ENCODE data around the gene NKD2.
A peak's percentile ranks its signal among the peaks of the same experiment; 100 is the strongest.

NKD2 gene

DNA sequence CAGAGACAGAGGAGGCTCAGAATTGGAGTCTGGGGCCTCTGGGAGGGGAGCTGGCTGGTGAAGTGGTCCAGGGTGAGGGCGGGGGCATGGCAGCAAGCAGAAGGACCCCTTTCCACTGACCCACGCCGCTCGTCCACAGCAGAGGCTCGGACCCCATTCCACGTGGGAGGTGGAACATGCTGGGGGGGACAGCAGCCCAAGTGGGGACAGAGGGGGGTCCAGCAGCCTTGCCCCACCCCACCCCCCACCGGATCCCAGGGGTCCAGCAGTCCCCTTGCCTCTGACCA lies 25.4 kb upstream of the NKD2 start:
- Histone ChIP-seq H3K36me3 (ENCODE audit: control insufficient read depth in 1 of 2, insufficient read depth in 2 of 2, low read length in 2 of 2) (no peaks in the 10 kb centered on the region), H3K27me3 (ENCODE audit: insufficient read depth, low read length) (no peaks in the 10 kb centered on the region)

DNA sequence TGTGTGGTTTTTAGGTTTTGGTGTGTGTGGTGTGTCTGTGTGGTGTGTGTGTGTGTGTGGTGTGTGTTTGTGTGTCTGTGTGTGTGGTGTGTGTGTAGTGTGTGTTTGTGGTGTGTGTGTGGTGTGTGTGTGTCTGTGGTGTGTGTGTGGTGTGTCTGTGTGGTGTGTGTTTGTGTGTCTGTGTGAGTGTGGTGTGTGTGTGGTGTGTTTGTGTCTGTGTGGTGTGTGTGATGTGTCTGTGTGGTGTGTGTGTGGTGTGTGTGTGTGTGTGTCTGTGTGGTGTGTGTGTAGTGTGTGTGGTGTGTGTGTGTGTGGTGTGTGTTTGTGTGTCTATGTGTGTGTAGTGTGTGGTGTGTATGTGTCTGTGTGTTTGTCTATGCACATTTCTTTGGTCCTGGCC lies 25.0 kb upstream of the NKD2 start:
- H3K27me3 ChIP-seq (ENCODE audit: insufficient read depth, low read length) = no peaks in the 10 kb centered on the region
- H3K9ac ChIP-seq (ENCODE audit: low read length) = no peak overlapping the region
- H2BK120ac ChIP-seq (ENCODE audit: insufficient read depth, low read length, poor library complexity) = no peak overlapping the region
- H3K18ac ChIP-seq (ENCODE audit: low read length) = no peak overlapping the region
- H3K4me3 ChIP-seq (ENCODE audit: low read depth, low read length) = peak overlapping the region; percentile 57
- no peaks in the 10 kb centered on the region for H3K79me2 ChIP-seq (ENCODE audit: control insufficient read depth, insufficient read depth, low read length, poor library complexity)
- no peak overlapping the region for H2AK5ac ChIP-seq (ENCODE audit: low read length)
- no peak overlapping the region for H2BK12ac ChIP-seq (ENCODE audit: low read length)
- H3K23ac ChIP-seq (ENCODE audit: low read length) = peak overlapping the region; percentile 64
- H3K4ac ChIP-seq (ENCODE audit: low read depth, low read length) = no peak overlapping the region
- no peaks in the 10 kb centered on the region for H3K4me1 ChIP-seq (ENCODE audit: control insufficient read depth in 1 of 2, insufficient read depth in 2 of 2, low read length in 2 of 2)
- no peak overlapping the region for H2BK5ac ChIP-seq (ENCODE audit: low read depth, low read length, poor library complexity)
- no peak overlapping the region for H3K27ac ChIP-seq (ENCODE audit: low read depth, low read length)
- H3K14ac ChIP-seq (ENCODE audit: low read length) = no peak overlapping the region
- no peak overlapping the region for H4K91ac ChIP-seq (ENCODE audit: low read depth, low read length)
- no peak overlapping the region for H4K8ac ChIP-seq (ENCODE audit: low read depth, low read length)
- H3K9me3 ChIP-seq (ENCODE audit: insufficient read depth, low read depth, low read length) = peaks cover 8% of the 10 kb centered on the region
- no peak overlapping the region for H3K4me2 ChIP-seq (ENCODE audit: low read length)
- no peaks in the 10 kb centered on the region for H3K79me1 ChIP-seq (ENCODE audit: low read length)
- DNase-seq = no peak
- H3K36me3 ChIP-seq (ENCODE audit: control insufficient read depth in 1 of 2, insufficient read depth in 2 of 2, low read length in 2 of 2) = no peaks in the 10 kb centered on the region
- H2AFZ ChIP-seq (ENCODE audit: insufficient read depth, low read length, poor library complexity) = no peak overlapping the region
- no peak overlapping the region for H4K12ac ChIP-seq (ENCODE audit: low read depth, low read length)

More for the DNA sequence above, 25.4 kb upstream of the NKD2 start:
- Histone ChIP-seq H2BK120ac (ENCODE audit: insufficient read depth, low read length, poor library complexity) (no peak overlapping the region), H3K4ac (ENCODE audit: low read depth, low read length) (no peak overlapping the region), H3K23ac (ENCODE audit: low read length) (no peak overlapping the region), H4K91ac (ENCODE audit: low read depth, low read length) (no peak overlapping the region), H3K14ac (ENCODE audit: low read length) (no peak overlapping the region), H2AFZ (ENCODE audit: insufficient read depth, low read length, poor library complexity) (no peak overlapping the region), H3K9ac (ENCODE audit: low read length) (no peak overlapping the region), H3K9me3 (ENCODE audit: insufficient read depth, low read depth, low read length) (peaks cover 8% of the 10 kb centered on the region), H3K4me1 (ENCODE audit: control insufficient read depth in 1 of 2, insufficient read depth in 2 of 2, low read length in 2 of 2) (no peaks in the 10 kb centered on the region), H3K79me1 (ENCODE audit: low read length) (no peaks in the 10 kb centered on the region), H2AK5ac (ENCODE audit: low read length) (no peak overlapping the region), H3K4me2 (ENCODE audit: low read length) (no peak overlapping the region), H3K27ac (ENCODE audit: low read depth, low read length) (no peak overlapping the region), H3K18ac (ENCODE audit: low read length) (no peak overlapping the region), H2BK5ac (ENCODE audit: low read depth, low read length, poor library complexity) (no peak overlapping the region), H2BK12ac (ENCODE audit: low read length) (no peak overlapping the region), H3K79me2 (ENCODE audit: control insufficient read depth, insufficient read depth, low read length, poor library complexity) (no peaks in the 10 kb centered on the region), H3K4me3 (ENCODE audit: low read depth, low read length) (peak overlapping the region; percentile 57), H4K8ac (ENCODE audit: low read depth, low read length) (no peak overlapping the region), H4K12ac (ENCODE audit: low read depth, low read length) (no peak overlapping the region)
- DNase-seq = no peak
- no CpG with 5 or more reads among the region's 7 CpGs for WGBS (ENCODE audit: extremely low coverage, insufficient coverage, insufficient read length)

DNA sequence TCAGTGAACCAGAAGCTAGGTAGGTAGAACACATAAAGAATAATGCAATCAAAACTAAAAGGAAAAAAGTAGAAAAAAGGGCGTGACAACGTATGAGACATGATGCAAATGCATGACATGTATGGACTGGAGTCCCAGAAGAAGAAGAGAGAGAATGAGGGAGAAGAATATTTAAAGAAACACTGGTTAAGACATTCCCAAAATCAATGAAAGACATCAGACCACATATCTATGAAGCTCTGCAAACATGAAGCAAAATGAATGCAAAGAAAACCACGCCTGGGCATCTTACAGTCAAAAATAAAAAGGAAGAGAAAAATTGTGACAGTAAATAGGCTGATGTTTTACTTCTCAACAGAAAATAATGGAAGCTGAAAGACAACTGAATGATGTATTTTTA lies 23.8 kb upstream of the NKD2 start:
- Histone ChIP-seq H2BK120ac (ENCODE audit: insufficient read depth, low read length, poor library complexity) (no peak overlapping the region), H2BK12ac (ENCODE audit: low read length) (no peak overlapping the region)

DNA sequence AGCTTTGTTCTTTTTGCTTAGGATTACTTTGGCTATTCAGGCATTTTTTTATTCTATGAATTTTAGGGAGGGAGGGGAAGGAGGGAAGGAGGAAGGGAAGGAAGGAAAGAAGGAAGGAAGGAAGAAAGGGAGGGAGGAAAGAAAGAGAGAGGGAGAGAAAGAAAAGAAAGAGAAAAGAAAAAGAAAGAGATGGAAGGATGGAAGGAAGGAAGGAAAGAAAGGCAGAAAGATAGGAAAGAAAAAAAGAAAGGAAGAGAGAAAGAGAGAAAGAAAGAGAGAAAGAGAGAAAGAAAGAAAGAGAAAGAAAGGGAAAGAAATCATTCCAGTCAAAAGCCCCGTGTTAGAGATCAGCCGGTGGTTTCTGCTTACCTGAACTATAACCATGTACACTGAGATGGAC lies 20.8 kb upstream of the NKD2 start:
- no peak overlapping the region for H2BK12ac ChIP-seq (ENCODE audit: low read length)
- H3K14ac ChIP-seq (ENCODE audit: low read length) = no peak overlapping the region
- no peak overlapping the region for H2AK5ac ChIP-seq (ENCODE audit: low read length)
- H3K9ac ChIP-seq (ENCODE audit: low read length) = no peak overlapping the region
- H4K8ac ChIP-seq (ENCODE audit: low read depth, low read length) = no peak overlapping the region
- no peak overlapping the region for H2BK120ac ChIP-seq (ENCODE audit: insufficient read depth, low read length, poor library complexity)
- H3K36me3 ChIP-seq (ENCODE audit: control insufficient read depth in 1 of 2, insufficient read depth in 2 of 2, low read length in 2 of 2) = no peaks in the 10 kb centered on the region
- DNase-seq = no peak
- H3K27me3 ChIP-seq (ENCODE audit: insufficient read depth, low read length) = no peaks in the 10 kb centered on the region
- no peak overlapping the region for H3K4ac ChIP-seq (ENCODE audit: low read depth, low read length)
- H3K79me2 ChIP-seq (ENCODE audit: control insufficient read depth, insufficient read depth, low read length, poor library complexity) = no peaks in the 10 kb centered on the region
- no peaks in the 10 kb centered on the region for H3K79me1 ChIP-seq (ENCODE audit: low read length)
- no peak overlapping the region for H3K4me2 ChIP-seq (ENCODE audit: low read length)
- peaks cover 6% of the 10 kb centered on the region for H3K9me3 ChIP-seq (ENCODE audit: insufficient read depth, low read depth, low read length)
- WGBS (ENCODE audit: extremely low coverage, insufficient coverage, insufficient read length) = no CpG with 5 or more reads among the region's 2 CpGs
- H3K27ac ChIP-seq (ENCODE audit: low read depth, low read length) = no peak overlapping the region
- no peak overlapping the region for H3K23ac ChIP-seq (ENCODE audit: low read length)
- no peak overlapping the region for H4K12ac ChIP-seq (ENCODE audit: low read depth, low read length)
- H2BK5ac ChIP-seq (ENCODE audit: low read depth, low read length, poor library complexity) = no peak overlapping the region
- H3K4me3 ChIP-seq (ENCODE audit: low read depth, low read length) = no peak overlapping the region
- no peak overlapping the region for H3K18ac ChIP-seq (ENCODE audit: low read length)
- no peak overlapping the region for H4K91ac ChIP-seq (ENCODE audit: low read depth, low read length)
- no peak overlapping the region for H2AFZ ChIP-seq (ENCODE audit: insufficient read depth, low read length, poor library complexity)
- no peaks in the 10 kb centered on the region for H3K4me1 ChIP-seq (ENCODE audit: control insufficient read depth in 1 of 2, insufficient read depth in 2 of 2, low read length in 2 of 2)

More for the DNA sequence above, 23.8 kb upstream of the NKD2 start:
- H4K91ac ChIP-seq (ENCODE audit: low read depth, low read length) = no peak overlapping the region
- H3K9ac ChIP-seq (ENCODE audit: low read length) = no peak overlapping the region
- H2BK5ac ChIP-seq (ENCODE audit: low read depth, low read length, poor library complexity) = no peak overlapping the region
- H3K79me1 ChIP-seq (ENCODE audit: low read length) = no peaks in the 10 kb centered on the region
- H4K12ac ChIP-seq (ENCODE audit: low read depth, low read length) = no peak overlapping the region
- H4K8ac ChIP-seq (ENCODE audit: low read depth, low read length) = no peak overlapping the region
- no peaks in the 10 kb centered on the region for H3K79me2 ChIP-seq (ENCODE audit: control insufficient read depth, insufficient read depth, low read length, poor library complexity)
- H3K18ac ChIP-seq (ENCODE audit: low read length) = no peak overlapping the region
- no peak overlapping the region for H3K14ac ChIP-seq (ENCODE audit: low read length)
- no peaks in the 10 kb centered on the region for H3K4me1 ChIP-seq (ENCODE audit: control insufficient read depth in 1 of 2, insufficient read depth in 2 of 2, low read length in 2 of 2)
- WGBS (ENCODE audit: extremely low coverage, insufficient coverage, insufficient read length) = no CpG with 5 or more reads among the region's 3 CpGs
- peaks cover 6% of the 10 kb centered on the region for H3K9me3 ChIP-seq (ENCODE audit: insufficient read depth, low read depth, low read length)
- H3K4ac ChIP-seq (ENCODE audit: low read depth, low read length) = no peak overlapping the region
- H2AFZ ChIP-seq (ENCODE audit: insufficient read depth, low read length, poor library complexity) = no peak overlapping the region
- no peak overlapping the region for H3K27ac ChIP-seq (ENCODE audit: low read depth, low read length)
- no peak overlapping the region for H3K23ac ChIP-seq (ENCODE audit: low read length)
- H3K4me2 ChIP-seq (ENCODE audit: low read length) = no peak overlapping the region
- no peaks in the 10 kb centered on the region for H3K27me3 ChIP-seq (ENCODE audit: insufficient read depth, low read length)
- DNase-seq = no peak
- no peak overlapping the region for H2AK5ac ChIP-seq (ENCODE audit: low read length)
- no peaks in the 10 kb centered on the region for H3K36me3 ChIP-seq (ENCODE audit: control insufficient read depth in 1 of 2, insufficient read depth in 2 of 2, low read length in 2 of 2)
- H3K4me3 ChIP-seq (ENCODE audit: low read depth, low read length) = no peak overlapping the region

DNA sequence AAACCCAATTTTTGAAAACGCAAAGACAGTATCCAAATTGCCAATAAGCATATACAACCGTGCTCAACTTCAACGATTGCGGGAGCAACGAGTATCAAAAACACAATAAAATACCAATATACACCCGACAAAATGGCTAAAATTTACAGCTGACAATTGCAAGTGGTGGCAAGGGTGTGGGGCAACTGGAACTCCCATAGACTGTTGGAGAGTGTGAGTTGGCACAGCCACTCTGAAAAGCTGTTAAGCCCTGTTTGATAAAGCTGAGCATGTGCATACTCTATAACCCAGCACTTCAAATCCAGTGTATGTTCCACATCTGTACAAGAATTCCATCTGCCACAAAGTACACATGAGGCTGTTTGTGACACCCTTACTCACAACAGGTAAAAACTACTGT lies 20.3 kb upstream of the NKD2 start:
- Histone ChIP-seq H4K91ac (ENCODE audit: low read depth, low read length) (no peak overlapping the region), H3K4me2 (ENCODE audit: low read length) (no peak overlapping the region), H3K4ac (ENCODE audit: low read depth, low read length) (no peak overlapping the region), H2AK5ac (ENCODE audit: low read length) (no peak overlapping the region), H3K79me2 (ENCODE audit: control insufficient read depth, insufficient read depth, low read length, poor library complexity) (no peaks in the 10 kb centered on the region), H3K9me3 (ENCODE audit: insufficient read depth, low read depth, low read length) (peaks cover 5% of the 10 kb centered on the region), H3K18ac (ENCODE audit: low read length) (no peak overlapping the region), H3K9ac (ENCODE audit: low read length) (no peak overlapping the region), H3K27me3 (ENCODE audit: insufficient read depth, low read length) (no peaks in the 10 kb centered on the region), H3K27ac (ENCODE audit: low read depth, low read length) (no peak overlapping the region), H2BK120ac (ENCODE audit: insufficient read depth, low read length, poor library complexity) (no peak overlapping the region), H3K36me3 (ENCODE audit: control insufficient read depth in 1 of 2, insufficient read depth in 2 of 2, low read length in 2 of 2) (no peaks in the 10 kb centered on the region), H4K12ac (ENCODE audit: low read depth, low read length) (no peak overlapping the region), H3K4me1 (ENCODE audit: control insufficient read depth in 1 of 2, insufficient read depth in 2 of 2, low read length in 2 of 2) (peaks cover 0 to under 1% of the 10 kb centered on the region in 2 experiments), H3K14ac (ENCODE audit: low read length) (no peak overlapping the region), H3K79me1 (ENCODE audit: low read length) (no peaks in the 10 kb centered on the region), H2BK12ac (ENCODE audit: low read length) (no peak overlapping the region), H2AFZ (ENCODE audit: insufficient read depth, low read length, poor library complexity) (no peak overlapping the region), H4K8ac (ENCODE audit: low read depth, low read length) (no peak overlapping the region), H2BK5ac (ENCODE audit: low read depth, low read length, poor library complexity) (no peak overlapping the region), H3K23ac (ENCODE audit: low read length) (no peak overlapping the region), H3K4me3 (ENCODE audit: low read depth, low read length) (peak overlapping the region; percentile 23)
- DNase-seq = no peak
- no CpG with 5 or more reads among the region's 6 CpGs for WGBS (ENCODE audit: extremely low coverage, insufficient coverage, insufficient read length)

All from trophoblast cell (in vitro differentiated cells and primary cell).